Astrocyte of the spinal cord (primary cell): ENCODE measurements around the gene OR6C65.
"Not testable (repeated sequence)": the region's sequence is repeated elsewhere in the genome, so short reads cannot be mapped to it uniquely, and the experiment has no call there.

Source experiments
- DNase-seq: peaks from one replicate; pipeline ENCODE4 v3.0.0; 2011; ENCODE audit warnings: low read depth, low spot score
- H3K4me3 ChIP-seq: 2 replicates; pipeline ENCODE4 v1.5.1; 2011; ENCODE audit warnings: low read depth, mild to moderate bottlenecking, low read length, moderate library complexity
- in situ Hi-C: cut with HindIII; loops from 2 replicates; pipeline ENCODE4 v1.10.0; 2017; ENCODE audit warnings: low sequenced_read_pairs
- TF ChIP-seq, protein P1 (sequence below): IDR thresholded peaks from 2 replicates; pipeline ENCODE4 v1.5.1; 2012; ENCODE audit warnings: low read depth, mild to moderate bottlenecking, low read length, inconsistent platforms

OR6C65 gene

DNA sequence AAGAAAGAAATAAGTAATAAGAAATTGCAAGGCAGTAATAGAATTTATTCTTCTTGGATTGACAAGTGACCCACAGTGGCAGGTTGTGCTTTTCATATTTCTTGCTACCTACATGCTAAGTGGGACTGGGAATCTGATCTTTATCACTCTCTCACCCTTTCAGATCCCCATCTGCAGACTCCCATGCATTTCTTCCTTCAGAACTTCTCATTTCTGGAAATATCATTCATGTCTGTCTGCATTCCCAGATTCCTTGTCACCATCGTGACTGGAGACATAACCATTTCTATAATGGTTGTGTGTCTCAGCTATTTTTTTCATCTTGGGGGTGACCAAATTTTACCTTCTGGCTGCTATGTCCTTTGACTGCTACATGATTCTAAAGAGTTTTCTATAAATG, 4.0 kb upstream of the OR6C65 start:
- no peak overlapping the region for H3K4me3 ChIP-seq
- TF ChIP-seq, protein P1, sequence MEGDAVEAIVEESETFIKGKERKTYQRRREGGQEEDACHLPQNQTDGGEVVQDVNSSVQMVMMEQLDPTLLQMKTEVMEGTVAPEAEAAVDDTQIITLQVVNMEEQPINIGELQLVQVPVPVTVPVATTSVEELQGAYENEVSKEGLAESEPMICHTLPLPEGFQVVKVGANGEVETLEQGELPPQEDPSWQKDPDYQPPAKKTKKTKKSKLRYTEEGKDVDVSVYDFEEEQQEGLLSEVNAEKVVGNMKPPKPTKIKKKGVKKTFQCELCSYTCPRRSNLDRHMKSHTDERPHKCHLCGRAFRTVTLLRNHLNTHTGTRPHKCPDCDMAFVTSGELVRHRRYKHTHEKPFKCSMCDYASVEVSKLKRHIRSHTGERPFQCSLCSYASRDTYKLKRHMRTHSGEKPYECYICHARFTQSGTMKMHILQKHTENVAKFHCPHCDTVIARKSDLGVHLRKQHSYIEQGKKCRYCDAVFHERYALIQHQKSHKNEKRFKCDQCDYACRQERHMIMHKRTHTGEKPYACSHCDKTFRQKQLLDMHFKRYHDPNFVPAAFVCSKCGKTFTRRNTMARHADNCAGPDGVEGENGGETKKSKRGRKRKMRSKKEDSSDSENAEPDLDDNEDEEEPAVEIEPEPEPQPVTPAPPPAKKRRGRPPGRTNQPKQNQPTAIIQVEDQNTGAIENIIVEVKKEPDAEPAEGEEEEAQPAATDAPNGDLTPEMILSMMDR: no peak
- DNase-seq: no peak
- in situ Hi-C loops: no loop called here

DNA sequence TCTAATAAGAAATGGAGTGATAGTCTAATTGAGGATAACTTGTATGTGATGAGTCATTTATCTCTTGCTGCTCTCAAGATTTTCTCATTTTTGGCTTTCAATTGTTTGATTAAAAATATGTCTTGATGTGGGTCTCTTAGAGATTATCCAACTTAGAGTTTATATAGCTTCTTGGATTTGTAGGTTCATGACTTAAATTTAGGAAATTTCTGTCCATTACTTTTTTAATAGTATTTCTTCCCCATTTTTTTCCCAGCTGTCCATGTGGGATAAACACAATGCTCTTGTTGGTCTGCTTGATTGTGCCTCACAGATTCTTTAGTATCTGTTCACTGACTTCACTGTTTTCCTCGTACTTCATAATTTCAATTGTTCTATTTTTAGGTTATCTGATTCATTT, 7.5 kb downstream of the OR6C65 start:
- H3K4me3 ChIP-seq: no peak overlapping the region
- TF ChIP-seq, protein P1: no peak
- in situ Hi-C loops: no loop called here
- no peak for DNase-seq

DNA sequence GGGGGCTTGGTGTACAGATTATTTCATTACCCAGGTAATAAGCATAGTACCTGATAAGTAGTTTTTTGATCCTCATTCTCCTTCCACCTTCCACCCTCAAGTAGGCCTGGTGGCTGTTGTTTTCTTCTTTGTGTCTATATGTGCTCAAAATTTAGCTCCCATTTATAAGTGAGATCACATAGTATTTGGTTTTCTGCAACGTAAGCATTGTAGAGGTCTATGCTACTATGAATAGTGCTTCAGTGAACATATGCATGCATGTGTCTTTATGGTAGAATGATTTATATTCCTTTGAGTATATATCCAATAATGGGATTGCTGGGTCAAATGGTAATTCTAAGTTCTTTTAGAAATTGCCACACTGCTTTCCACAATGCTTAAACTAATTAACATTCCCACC, 8.8 kb downstream of the OR6C65 start:
- not testable (repeated sequence) for H3K4me3 ChIP-seq

DNA sequence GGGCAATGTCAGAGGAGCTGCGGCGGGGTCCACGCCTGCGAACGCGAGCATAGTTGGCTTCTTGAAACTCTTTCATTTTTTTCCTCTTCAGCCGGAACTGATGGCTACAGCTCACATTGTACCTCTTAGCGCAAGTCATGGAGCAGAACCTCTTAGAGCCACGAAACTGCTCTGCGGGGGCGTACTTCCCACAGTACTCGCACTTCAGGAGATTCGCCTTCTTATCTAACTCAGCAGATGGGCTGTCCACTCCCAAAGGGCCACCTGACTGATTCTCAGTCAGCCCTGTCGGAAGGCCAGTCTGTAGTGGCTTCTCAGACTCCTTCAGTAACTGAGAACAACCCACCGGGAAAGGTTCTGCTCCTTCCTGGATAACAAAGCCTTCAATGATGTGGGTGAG, 11.8 kb downstream of the OR6C65 start:
- in situ Hi-C loops: not testable (repeated sequence)

More for the DNA sequence above, 8.8 kb downstream of the OR6C65 start:
- DNase-seq, in situ Hi-C loops: not testable (repeated sequence)

DNA sequence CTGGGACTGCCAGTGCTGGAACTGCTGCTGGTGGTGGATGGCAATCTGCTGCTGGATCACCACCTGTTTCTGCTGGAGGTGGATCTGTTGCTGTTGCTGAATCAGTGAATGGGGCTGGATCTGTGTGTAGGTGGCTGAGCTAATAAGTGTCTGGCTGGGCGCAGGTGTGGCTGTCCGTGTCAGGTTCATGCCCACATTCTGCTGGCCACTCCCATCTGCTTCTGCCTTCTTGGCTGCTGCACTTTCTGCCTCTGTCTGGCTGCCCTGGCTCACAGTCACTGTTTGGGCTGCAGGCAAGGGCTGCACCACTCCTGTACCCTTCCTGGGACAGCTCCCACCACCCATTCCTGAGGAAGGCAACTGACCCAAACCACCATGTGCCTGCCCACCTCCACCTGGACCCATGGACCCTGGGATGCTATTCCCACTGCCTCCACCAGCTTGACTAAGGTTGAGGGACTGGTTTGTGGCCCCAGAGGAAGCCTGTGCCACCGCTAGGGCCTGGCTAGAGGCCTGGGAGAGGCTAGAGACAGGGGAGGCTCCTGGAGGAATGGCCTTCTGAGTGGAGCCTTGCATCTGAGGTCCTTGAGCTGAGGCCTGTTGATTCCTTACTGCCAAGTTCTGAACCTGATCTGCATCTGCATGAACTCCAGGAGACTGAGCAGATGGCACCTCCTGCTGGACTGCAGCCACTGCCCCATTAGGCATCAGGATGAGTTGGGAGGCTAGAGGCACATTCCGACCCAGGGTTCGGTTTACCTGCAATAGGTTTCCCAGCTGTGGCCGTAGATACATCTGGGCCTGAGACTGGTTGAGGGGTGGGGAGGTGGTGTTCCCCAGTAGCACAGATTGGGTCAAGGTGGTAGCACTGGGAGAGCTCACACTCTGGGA, 13.4 kb downstream of the OR6C65 start:
- H3K4me3 ChIP-seq, in situ Hi-C loops, DNase-seq: not testable (repeated sequence)

More for the DNA sequence above, 11.8 kb downstream of the OR6C65 start:
- H3K4me3 ChIP-seq, DNase-seq: not testable (repeated sequence)

DNA sequence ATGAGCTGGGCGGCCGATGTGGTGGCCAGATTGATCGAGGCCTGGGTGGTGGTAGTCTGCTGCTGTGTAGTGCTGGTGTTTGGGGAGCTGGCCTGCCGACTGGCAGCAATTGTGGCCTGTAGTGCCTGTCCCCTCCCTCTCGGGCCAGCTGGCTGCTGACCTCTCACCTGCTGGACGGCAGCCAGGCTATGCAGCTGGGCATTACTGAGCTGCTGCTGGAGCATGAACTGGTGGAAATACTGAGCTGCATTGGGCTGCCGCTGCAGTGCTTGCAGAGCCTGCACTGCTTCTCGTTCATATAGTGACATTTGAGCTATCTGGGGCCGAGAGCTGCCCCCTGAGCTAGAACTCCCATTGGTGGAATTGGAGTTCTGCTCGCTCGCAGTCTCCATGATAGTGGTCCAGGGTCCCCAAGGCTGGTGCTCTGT, 14.1 kb downstream of the OR6C65 start:
- DNase-seq, in situ Hi-C loops, H3K4me3 ChIP-seq: not testable (repeated sequence)

DNA sequence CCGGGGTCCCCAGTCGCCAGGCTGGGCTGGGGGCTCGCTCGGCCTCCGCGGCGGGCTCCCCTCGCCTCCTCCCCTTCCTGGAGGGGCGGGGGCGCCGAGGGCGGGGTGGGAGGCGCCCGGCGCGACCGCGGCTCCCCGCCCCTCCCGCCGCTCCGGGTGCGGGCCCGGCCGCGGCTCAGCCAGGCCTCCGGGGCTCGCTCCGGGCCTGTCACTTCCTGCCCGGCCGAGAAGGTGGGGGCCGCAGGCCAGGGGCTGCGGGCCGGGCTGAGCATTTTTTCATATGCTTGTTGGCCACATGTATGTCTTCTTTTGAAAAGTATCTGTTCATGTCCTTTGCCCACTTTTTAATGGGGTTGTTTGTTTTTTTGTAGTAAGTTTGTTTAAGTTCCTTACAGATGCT, 14.6 kb downstream of the OR6C65 start:
- H3K4me3 ChIP-seq, in situ Hi-C loops, DNase-seq: not testable (repeated sequence)

DNA sequence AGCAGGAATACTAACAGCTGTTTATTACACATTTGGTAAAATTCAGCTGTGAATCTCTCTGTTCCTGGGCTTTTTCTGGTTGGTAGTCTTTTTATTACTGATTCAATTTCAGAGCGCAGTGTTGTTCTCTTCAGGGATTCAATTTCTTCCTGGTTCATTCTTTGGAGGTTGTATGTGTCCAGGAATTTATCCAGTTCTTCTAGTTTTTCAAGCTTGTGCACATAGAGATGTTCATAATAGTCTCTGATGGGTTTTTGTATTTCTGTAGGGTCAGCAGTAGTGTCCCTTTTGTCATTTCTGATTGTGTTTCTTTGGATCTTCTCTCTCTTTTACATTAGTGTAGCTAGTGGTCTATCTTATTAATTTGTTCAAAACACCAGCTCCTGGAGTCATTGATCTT, 16.6 kb downstream of the OR6C65 start:
- in situ Hi-C loops: no loop called here
- DNase-seq: no peak
- H3K4me3 ChIP-seq: no peak overlapping the region
- TF ChIP-seq, protein P1: no peak

DNA sequence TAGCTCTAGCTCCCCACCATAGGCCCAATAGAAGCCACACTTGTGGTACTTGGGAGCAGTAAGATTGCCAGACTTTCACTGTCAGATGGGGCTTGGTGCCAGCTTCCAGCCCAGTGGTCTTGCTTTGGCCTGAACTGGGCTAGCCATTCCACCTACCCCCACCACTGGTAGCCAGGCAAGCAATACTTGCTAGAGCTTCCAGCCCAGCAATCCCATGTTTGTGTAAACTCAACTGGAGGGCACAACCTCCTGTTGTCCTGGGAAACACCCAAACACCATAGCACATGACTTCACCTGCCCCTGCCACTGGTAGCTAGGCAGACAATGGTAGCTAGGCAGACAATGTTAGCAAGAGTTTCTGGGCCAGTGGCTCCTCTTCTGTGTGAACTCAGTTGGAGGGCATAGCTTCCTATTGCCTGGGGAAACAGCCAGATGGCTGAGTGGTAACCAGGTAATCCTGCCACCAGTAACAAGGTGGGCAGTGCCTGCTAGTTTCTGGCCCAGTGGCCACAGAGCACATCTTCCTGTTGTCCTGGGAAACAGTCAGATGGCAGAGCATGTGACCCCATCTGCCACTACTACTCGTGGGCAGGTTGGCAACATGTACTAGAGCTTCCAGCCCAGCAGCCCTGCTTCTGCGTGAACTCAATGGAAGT, 20.1 kb downstream of the OR6C65 start:
- no peak for DNase-seq
- in situ Hi-C loops: no loop called here
- H3K4me3 ChIP-seq: no peak overlapping the region
- TF ChIP-seq, protein P1: no peak
